HFF-Myc (cell line): ENCODE data around the gene MAP4K4.

Source experiments
- DNase-seq: peaks from one replicate; pipeline ENCODE4 v3.0.0-alpha.2; 2011; ENCODE audit warnings: low read depth; ENCODE audit errors: extremely low read depth
- H3K4me3 ChIP-seq: replicated peaks from 2 replicates; pipeline ENCODE4 v1.5.1; 2011; ENCODE audit warnings: low read depth, mild to moderate bottlenecking, control low read depth, low read length
- CTCF ChIP-seq: IDR thresholded peaks from 2 replicates; pipeline ENCODE4 v1.5.1; 2012; ENCODE audit warnings: mild to moderate bottlenecking, low read depth, low read length, control low read depth; ENCODE audit errors: missing control alignments

Gene MAP4K4

GRCh38 chr2:101728865-101729264, 31.4 kb downstream of the MAP4K4 start:
- no peak overlapping the region for H3K4me3 ChIP-seq
- no peak for DNase-seq
- no peak for TF ChIP-seq CTCF

- no peak overlapping the region for H3K4me3 ChIP-seq
- DNase-seq: no peak
- no peak for TF ChIP-seq CTCF
These were observed 32.1 kb downstream of the MAP4K4 start for GRCh38 chr2:101729521-101730190.

GRCh38 chr2:101731221-101732054, 33.9 kb downstream of the MAP4K4 start:
- no peak for TF ChIP-seq CTCF
- no peak overlapping the region for H3K4me3 ChIP-seq
- no peak for DNase-seq

GRCh38 chr2:101732199-101732598, 34.7 kb downstream of the MAP4K4 start:
- DNase-seq: no peak
- no peak overlapping the region for H3K4me3 ChIP-seq
- TF ChIP-seq CTCF: no peak

GRCh38 chr2:101732773-101733256, 35.3 kb downstream of the MAP4K4 start:
- TF ChIP-seq CTCF: no peak
- no peak overlapping the region for H3K4me3 ChIP-seq
- no peak for DNase-seq

- no peak for TF ChIP-seq CTCF
These were observed 35.9 kb downstream of the MAP4K4 start for GRCh38 chr2:101733257-101733993.

More at GRCh38 chr2:101733257-101733993, 35.9 kb downstream of the MAP4K4 start:
- H3K4me3 ChIP-seq: no peak overlapping the region
- no peak for DNase-seq
